ENCODE results near the gene KRT16.
"Not testable (repeated sequence)": the region's sequence is repeated elsewhere in the genome, so short reads cannot be mapped to it uniquely, and the experiment has no call there.

The KRT16 gene

GRCh38 chr17:41583137-41584127 is 29.1 kb downstream of the KRT16 start:
- no peak for DNase-seq (ENCODE audit: low spot score)

GRCh38 chr17:41582061-41582968 is 30.3 kb downstream of the KRT16 start:
- DNase-seq (ENCODE audit: low spot score) = not testable (repeated sequence)

- DNase-seq (ENCODE audit: low spot score) = no peak
These were observed 31.1 kb downstream of the KRT16 start for GRCh38 chr17:41581366-41582060.

- DNase-seq (ENCODE audit: low spot score) = no peak
These were observed 31.7 kb downstream of the KRT16 start for GRCh38 chr17:41580687-41581365.

- no peak for DNase-seq (ENCODE audit: low spot score)
These were observed 32.4 kb downstream of the KRT16 start for GRCh38 chr17:41580244-41580575.

- peak; percentile 87 for DNase-seq (ENCODE audit: low spot score)
These were observed 32.9 kb downstream of the KRT16 start for GRCh38 chr17:41579484-41580243.

GRCh38 chr17:41578971-41579370 is 33.6 kb downstream of the KRT16 start:
- no peak for DNase-seq (ENCODE audit: low spot score)

GRCh38 chr17:41578538-41578937 is 34.0 kb downstream of the KRT16 start:
- no peak for DNase-seq (ENCODE audit: low spot score)

- not testable (repeated sequence) for DNase-seq (ENCODE audit: low spot score)
These were observed 35.8 kb downstream of the KRT16 start for GRCh38 chr17:41576740-41577139.

- DNase-seq (ENCODE audit: low spot score) = no peak
These were observed 37.2 kb downstream of the KRT16 start for GRCh38 chr17:41575336-41575735.

- no peak for DNase-seq (ENCODE audit: low spot score)
These were observed 40.8 kb downstream of the KRT16 start, which contains the start of gene KRT9 for GRCh38 chr17:41571561-41572434. Gene KRT9 (minus strand): TSS chr17:41572059. CDS start chr17:41571992, 67 bp downstream.

- DNase-seq (ENCODE audit: low spot score) = no peak
These were observed 45.2 kb downstream of the KRT16 start for GRCh38 chr17:41567317-41567716.

- no peak for DNase-seq (ENCODE audit: low spot score)
These were observed 47.2 kb downstream of the KRT16 start for GRCh38 chr17:41565338-41565737.

- no peak for DNase-seq (ENCODE audit: low spot score)
These were observed 48.9 kb downstream of the KRT16 start for GRCh38 chr17:41563607-41564170.

GRCh38 chr17:41561554-41561953 is 51.0 kb downstream of the KRT16 start:
- no peak for DNase-seq (ENCODE audit: low spot score)
